Measurements from ENCODE around the gene DNAH17. TPM values are rescaled to one million over a fixed set of nuclear protein-coding genes. Genes with fewer than 3 reads are reported as not detected.

DNAH17 gene
- total and polyA plus RNA-seq, 9 donors = 0.35 to 5.2 (median 2.0) TPM

DNA sequence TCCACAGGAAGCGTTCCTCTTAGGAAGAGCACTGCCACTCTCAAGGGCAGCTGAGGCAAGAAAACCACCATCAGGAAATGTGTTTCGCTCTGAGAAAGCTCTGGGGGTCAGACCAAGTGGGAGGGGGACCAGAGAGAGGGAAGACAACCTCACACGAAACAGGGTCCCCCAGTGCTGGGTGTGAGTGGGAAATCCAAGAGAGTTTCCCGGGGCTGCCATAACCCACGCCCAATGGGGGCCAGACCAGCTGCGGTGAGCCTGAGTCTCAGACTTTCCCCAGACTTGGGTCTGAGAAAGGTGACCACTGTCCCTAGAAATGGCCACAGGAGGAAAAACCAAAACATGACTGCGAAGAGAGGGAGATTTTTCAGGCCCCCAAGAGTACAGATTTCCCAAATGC, 14.5 kb downstream of the DNAH17 start:
- H3K27ac ChIP-seq (ENCODE audit: low read length) = peak overlapping the region; percentile 47
- DNase-seq = no peak
- peaks cover 4% of the 10 kb centered on the region for H3K27me3 ChIP-seq (ENCODE audit: control insufficient read depth, insufficient read depth, low read length)
- WGBS (ENCODE audit: insufficient coverage) = 78% methylated on average over 5 of the region's 7 CpGs
- peaks cover 40% of the 10 kb centered on the region for H3K4me1 ChIP-seq (ENCODE audit: control insufficient read depth, insufficient read depth, low read length)
- H3K9me3 ChIP-seq (replicated peaks; ENCODE audit: control insufficient read depth, low read depth, low read length) = no peaks in the 10 kb centered on the region
- H3K36me3 ChIP-seq (ENCODE audit: control insufficient read depth, insufficient read depth, low read length) = no peaks in the 10 kb centered on the region
- H3K4me3 ChIP-seq (ENCODE audit: low read length) = no peak overlapping the region

DNA sequence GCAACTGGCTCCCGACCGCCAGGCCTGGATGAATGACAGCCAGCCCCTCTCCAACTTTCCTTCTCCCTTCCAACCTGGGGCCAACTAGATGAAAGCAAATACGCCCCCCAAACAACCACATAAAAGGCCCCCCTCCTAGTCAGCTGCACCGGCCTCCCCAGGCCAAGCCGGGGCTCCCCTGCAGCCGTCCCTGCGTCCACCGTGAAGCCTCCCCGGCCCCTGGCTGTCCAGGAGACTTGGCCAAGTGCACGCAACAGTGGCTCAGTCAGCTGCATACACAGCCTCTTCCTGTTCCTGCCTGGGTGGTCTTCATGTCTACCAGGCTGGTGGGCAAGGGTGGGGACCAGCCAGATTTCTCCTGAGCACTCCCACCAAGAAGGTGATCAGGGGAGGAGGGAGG, 16.0 kb downstream of the DNAH17 start:
- 77% methylated on average over 10 of the region's 10 CpGs for WGBS (ENCODE audit: insufficient coverage)
- Histone ChIP-seq H3K9me3 (replicated peaks; ENCODE audit: control insufficient read depth, low read depth, low read length) (no peaks in the 10 kb centered on the region), H3K4me1 (ENCODE audit: control insufficient read depth, insufficient read depth, low read length) (peaks cover 56% of the 10 kb centered on the region), H3K36me3 (ENCODE audit: control insufficient read depth, insufficient read depth, low read length) (no peaks in the 10 kb centered on the region), H3K27me3 (ENCODE audit: control insufficient read depth, insufficient read depth, low read length) (peaks cover 4% of the 10 kb centered on the region), H3K27ac (ENCODE audit: low read length) (no peak overlapping the region), H3K4me3 (ENCODE audit: low read length) (no peak overlapping the region)
- no peak for DNase-seq

DNA sequence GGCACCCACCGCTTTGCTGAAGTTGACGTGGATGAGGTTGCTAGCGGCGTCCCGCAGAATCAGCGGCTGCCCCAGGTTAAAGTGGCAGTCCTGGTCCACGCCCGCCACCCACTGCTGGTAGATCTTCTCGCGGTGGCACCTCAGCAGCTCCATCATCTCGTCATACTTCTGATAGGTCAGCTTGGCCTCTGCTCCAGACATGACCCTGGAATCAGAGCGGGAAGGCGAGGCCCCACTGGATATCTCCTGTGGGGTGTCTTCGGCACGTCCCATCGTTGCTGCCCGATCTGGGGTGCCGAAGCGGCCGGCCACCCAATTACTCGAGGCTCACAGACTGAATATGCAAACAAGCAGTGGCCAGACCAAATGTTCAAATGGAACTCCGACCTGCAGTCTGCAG, 16.5 kb downstream of the DNAH17 start:
- H3K4me3 ChIP-seq (ENCODE audit: low read length) = no peak overlapping the region
- 93% methylated on average over 22 of the region's 22 CpGs for WGBS (ENCODE audit: insufficient coverage)

DNA sequence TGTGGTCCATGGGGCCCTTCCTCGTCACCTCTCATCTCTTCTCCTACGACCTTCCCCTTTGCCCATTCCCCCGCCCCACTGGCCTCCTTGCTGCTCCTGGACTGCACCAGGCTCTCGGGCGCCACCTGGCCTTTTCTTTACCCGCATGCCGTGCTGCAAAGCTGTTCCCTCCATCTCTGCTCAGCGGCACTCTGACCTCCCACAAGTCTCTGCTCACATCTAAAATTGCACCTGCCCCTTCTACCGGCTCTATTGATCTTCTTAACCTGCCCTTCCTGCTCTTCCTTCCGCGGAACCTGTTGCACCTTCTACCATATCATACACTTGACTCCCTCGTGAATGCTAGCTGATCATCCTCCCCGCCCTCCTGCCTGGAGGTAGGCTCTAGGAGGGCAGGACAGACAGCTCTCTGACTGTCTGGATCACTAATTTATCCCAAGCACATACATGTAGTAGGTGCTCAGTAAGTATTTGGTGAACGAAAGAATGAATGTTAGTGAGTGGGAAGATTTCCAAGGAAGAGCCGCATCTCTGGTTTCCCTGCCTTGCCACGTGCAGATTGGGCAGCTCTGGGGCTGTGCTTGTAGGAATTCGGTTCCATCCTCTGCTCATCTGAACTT, 17.3 kb downstream of the DNAH17 start:
- Histone ChIP-seq H3K4me1 (ENCODE audit: control insufficient read depth, insufficient read depth, low read length) (peaks cover 65% of the 10 kb centered on the region), H3K27ac (ENCODE audit: low read length) (no peak overlapping the region), H3K4me3 (ENCODE audit: low read length) (no peak overlapping the region), H3K27me3 (ENCODE audit: control insufficient read depth, insufficient read depth, low read length) (peaks cover 4% of the 10 kb centered on the region), H3K9me3 (replicated peaks; ENCODE audit: control insufficient read depth, low read depth, low read length) (no peaks in the 10 kb centered on the region), H3K36me3 (ENCODE audit: control insufficient read depth, insufficient read depth, low read length) (no peaks in the 10 kb centered on the region)
- 33% methylated on average over 12 of the region's 17 CpGs for WGBS (ENCODE audit: insufficient coverage)
- no peak for DNase-seq

More for the DNA sequence above, 16.5 kb downstream of the DNAH17 start:
- Histone ChIP-seq H3K9me3 (replicated peaks; ENCODE audit: control insufficient read depth, low read depth, low read length) (no peaks in the 10 kb centered on the region), H3K27ac (ENCODE audit: low read length) (no peak overlapping the region), H3K36me3 (ENCODE audit: control insufficient read depth, insufficient read depth, low read length) (no peaks in the 10 kb centered on the region), H3K4me1 (ENCODE audit: control insufficient read depth, insufficient read depth, low read length) (peaks cover 58% of the 10 kb centered on the region), H3K27me3 (ENCODE audit: control insufficient read depth, insufficient read depth, low read length) (peaks cover 4% of the 10 kb centered on the region)
- DNase-seq = no peak

DNA sequence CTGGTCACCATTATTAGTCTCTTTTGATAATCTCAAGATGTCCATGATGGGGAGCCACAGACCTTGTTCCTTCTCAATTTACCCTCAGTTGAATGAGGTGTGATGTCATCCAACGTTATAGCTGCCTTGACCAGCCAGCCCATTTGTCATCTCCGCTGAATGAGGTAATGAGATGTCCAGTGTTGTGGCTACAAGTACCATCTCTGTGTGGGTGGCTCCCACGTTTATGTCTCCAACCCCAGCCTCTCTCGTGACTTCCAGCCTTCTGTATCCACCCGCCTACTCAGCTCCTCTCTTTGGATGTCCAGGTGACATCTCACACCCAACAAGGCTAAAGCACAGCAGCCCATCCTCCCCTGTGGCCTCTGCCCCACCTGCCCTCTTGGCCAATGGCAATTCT, 18.2 kb downstream of the DNAH17 start:
- Histone ChIP-seq H3K4me1 (ENCODE audit: control insufficient read depth, insufficient read depth, low read length) (peaks cover 63% of the 10 kb centered on the region), H3K36me3 (ENCODE audit: control insufficient read depth, insufficient read depth, low read length) (no peaks in the 10 kb centered on the region), H3K27me3 (ENCODE audit: control insufficient read depth, insufficient read depth, low read length) (peaks cover 2% of the 10 kb centered on the region), H3K9me3 (replicated peaks; ENCODE audit: control insufficient read depth, low read depth, low read length) (no peaks in the 10 kb centered on the region), H3K27ac (ENCODE audit: low read length) (no peak overlapping the region), H3K4me3 (ENCODE audit: low read length) (no peak overlapping the region)
- no peak for DNase-seq
- 87% methylated on average over 3 of the region's 5 CpGs for WGBS (ENCODE audit: insufficient coverage)

DNA sequence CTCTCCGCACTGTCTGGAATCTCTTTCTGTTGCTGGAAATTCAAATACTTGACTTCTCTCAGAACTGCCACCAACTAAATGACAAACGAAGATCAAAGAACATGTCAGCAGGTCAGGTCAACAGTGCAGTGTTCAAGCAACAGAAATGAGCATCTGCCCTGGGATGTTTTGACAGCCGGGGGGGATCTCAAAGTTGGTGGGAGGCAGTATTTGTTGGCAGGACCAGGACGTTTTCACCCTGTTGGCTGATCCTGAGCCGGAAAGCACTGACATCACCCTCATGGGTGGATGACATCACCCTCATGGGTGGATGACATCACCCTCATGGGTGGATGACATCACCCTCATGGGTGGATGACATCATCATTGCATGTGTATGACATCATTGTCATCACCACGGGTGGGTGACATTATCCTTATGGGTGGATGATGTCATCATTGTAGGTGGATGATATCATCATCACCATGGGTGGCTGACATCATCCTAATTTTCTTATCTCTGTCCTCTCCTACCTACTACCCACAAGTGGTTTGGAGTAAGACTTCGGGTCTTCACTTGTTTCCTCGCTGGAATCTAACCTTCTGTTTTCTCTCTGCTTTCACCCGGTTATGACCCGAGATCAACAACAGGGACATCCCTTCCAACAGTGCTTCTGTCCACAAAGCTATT, 18.9 kb downstream of the DNAH17 start:
- H3K27ac ChIP-seq (ENCODE audit: low read length) = peak overlapping the region; percentile 44
- H3K27me3 ChIP-seq (ENCODE audit: control insufficient read depth, insufficient read depth, low read length) = peaks cover 2% of the 10 kb centered on the region
- H3K9me3 ChIP-seq (replicated peaks; ENCODE audit: control insufficient read depth, low read depth, low read length) = no peaks in the 10 kb centered on the region
- H3K4me1 ChIP-seq (ENCODE audit: control insufficient read depth, insufficient read depth, low read length) = peaks cover 57% of the 10 kb centered on the region
- no peak for DNase-seq
- WGBS (ENCODE audit: insufficient coverage) = 90% methylated on average over 8 of the region's 10 CpGs
- H3K36me3 ChIP-seq (ENCODE audit: control insufficient read depth, insufficient read depth, low read length) = no peaks in the 10 kb centered on the region
- H3K4me3 ChIP-seq (ENCODE audit: low read length) = no peak overlapping the region

DNA sequence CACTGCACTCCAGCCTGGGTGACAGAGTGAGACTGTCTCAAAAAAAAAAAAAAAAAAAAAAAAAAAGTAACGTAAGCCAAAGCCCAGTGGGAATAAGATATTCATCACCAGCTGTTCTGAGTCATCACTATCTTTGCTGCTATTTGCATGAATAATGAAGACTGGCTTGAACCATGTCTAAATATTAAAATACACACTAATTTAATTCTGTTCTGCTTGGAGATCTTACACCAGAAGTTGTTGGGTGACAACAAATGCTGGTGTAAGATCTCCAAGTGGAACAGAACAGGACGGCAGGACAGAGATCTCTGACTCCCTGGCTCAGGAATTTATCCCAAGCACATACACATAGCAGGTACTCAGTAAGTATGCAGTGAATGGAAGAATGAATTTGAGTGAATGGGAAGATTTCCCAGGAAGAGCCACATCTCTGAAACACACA, 19.6 kb downstream of the DNAH17 start:
- no peaks in the 10 kb centered on the region for H3K9me3 ChIP-seq (replicated peaks; ENCODE audit: control insufficient read depth, low read depth, low read length)
- peak overlapping the region; percentile 44 for H3K27ac ChIP-seq (ENCODE audit: low read length)
- DNase-seq = peak; percentile 33
- no CpG with 5 or more reads among the region's 2 CpGs for WGBS (ENCODE audit: insufficient coverage)
- H3K4me1 ChIP-seq (ENCODE audit: control insufficient read depth, insufficient read depth, low read length) = peaks cover 50% of the 10 kb centered on the region
- no peak overlapping the region for H3K4me3 ChIP-seq (ENCODE audit: low read length)
- no peaks in the 10 kb centered on the region for H3K36me3 ChIP-seq (ENCODE audit: control insufficient read depth, insufficient read depth, low read length)
- H3K27me3 ChIP-seq (ENCODE audit: control insufficient read depth, insufficient read depth, low read length) = peaks cover 2% of the 10 kb centered on the region

DNA sequence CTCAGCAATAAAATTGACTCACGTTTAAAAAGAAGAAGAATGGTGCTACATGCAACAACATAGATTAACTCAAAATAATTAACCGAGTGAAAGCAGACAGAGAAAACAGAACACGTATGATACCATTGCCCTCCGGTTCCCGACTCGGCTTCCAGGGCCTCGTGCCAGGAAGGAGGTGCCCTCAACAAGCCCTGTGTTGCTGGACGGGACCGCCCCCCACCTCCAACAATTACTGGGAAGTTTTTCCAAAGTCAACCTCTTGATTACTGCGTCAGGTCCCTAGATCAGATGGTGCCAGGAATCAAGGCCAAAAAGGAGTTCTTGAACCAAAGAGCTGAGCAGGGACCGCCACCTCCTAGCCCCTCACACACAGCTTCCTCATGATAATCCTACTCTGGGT, 20.4 kb downstream of the DNAH17 start:
- Histone ChIP-seq H3K36me3 (ENCODE audit: control insufficient read depth, insufficient read depth, low read length) (no peaks in the 10 kb centered on the region), H3K27ac (ENCODE audit: low read length) (peak overlapping the region; percentile 29), H3K4me1 (ENCODE audit: control insufficient read depth, insufficient read depth, low read length) (peaks cover 51% of the 10 kb centered on the region), H3K4me3 (ENCODE audit: low read length) (no peak overlapping the region), H3K9me3 (replicated peaks; ENCODE audit: control insufficient read depth, low read depth, low read length) (no peaks in the 10 kb centered on the region), H3K27me3 (ENCODE audit: control insufficient read depth, insufficient read depth, low read length) (peaks cover 2% of the 10 kb centered on the region)
- WGBS (ENCODE audit: insufficient coverage) = 71% methylated on average over 4 of the region's 11 CpGs
- DNase-seq = no peak

DNA sequence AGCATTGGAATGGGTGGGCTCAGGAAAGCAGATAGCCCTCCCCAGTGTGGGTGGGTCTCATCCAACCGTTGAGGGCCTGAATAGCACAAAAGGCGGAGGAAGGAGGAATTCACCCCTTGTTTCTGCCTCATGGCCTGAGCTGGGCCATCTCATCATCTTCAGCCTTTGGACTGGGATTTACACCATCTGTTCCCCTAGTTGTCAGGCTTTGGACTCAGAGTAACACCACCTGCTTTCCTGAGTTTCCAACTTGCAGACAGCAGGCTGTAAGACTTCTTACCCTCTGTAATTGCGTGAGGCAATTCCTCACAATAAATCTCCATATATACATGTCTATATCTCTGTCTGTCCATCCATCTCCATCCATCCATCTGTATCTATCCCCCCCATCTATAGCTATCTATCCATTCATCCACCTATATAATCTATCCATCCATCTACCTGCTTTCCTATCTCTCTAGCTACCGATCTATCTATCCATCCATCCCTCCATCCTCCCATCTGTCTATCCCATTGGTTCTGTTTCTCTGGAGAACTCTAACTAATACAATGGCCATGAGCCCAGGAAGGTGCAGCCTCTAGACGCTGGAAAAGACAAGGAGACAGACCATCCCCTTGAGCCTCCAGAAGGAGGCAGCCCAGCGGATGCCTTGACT, 21.3 kb downstream of the DNAH17 start:
- Histone ChIP-seq H3K4me3 (ENCODE audit: low read length) (no peak overlapping the region), H3K9me3 (replicated peaks; ENCODE audit: control insufficient read depth, low read depth, low read length) (no peaks in the 10 kb centered on the region), H3K27me3 (ENCODE audit: control insufficient read depth, insufficient read depth, low read length) (peaks cover 2% of the 10 kb centered on the region), H3K27ac (ENCODE audit: low read length) (peak overlapping the region; percentile 35), H3K4me1 (ENCODE audit: control insufficient read depth, insufficient read depth, low read length) (peaks cover 42% of the 10 kb centered on the region), H3K36me3 (ENCODE audit: control insufficient read depth, insufficient read depth, low read length) (no peaks in the 10 kb centered on the region)
- 78% methylated on average over 4 of the region's 6 CpGs for whole genome bisulfite sequencing (ENCODE audit: insufficient coverage)
- DNase-seq = peak; percentile 42

DNA sequence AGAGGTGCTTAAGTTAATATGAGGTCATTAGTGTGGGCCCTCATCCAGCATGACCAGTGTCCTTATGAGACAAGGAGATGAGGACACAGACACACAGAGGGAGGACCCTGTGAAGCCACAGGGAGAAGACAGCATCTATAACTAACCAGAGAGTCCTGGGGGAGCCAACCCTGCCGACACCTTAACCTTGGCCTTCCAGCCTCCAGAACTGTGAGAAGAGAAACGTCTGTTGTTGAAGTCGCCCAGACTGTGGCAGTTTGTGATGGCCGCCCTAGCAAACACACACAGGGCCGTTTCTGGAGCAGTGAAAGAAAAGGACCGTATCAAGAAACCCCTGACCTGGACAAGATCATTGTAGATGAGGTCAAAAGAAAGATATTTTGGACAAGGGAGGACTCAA, 26.7 kb downstream of the DNAH17 start:
- H3K4me1 ChIP-seq (ENCODE audit: control insufficient read depth, insufficient read depth, low read length) = peaks cover 12% of the 10 kb centered on the region
- 82% methylated on average over 6 of the region's 6 CpGs for WGBS (ENCODE audit: insufficient coverage)
- H3K36me3 ChIP-seq (ENCODE audit: control insufficient read depth, insufficient read depth, low read length) = no peaks in the 10 kb centered on the region
- peaks cover 12% of the 10 kb centered on the region for H3K9me3 ChIP-seq (replicated peaks; ENCODE audit: control insufficient read depth, low read depth, low read length)
- H3K4me3 ChIP-seq (ENCODE audit: low read length) = no peak overlapping the region
- H3K27ac ChIP-seq (ENCODE audit: low read length) = no peak overlapping the region
- no peaks in the 10 kb centered on the region for H3K27me3 ChIP-seq (ENCODE audit: control insufficient read depth, insufficient read depth, low read length)
- DNase-seq = no peak
